H9 (cell line): ENCODE results near the gene ECE2. TPM values are rescaled to one million over a fixed set of nuclear protein-coding genes. Genes with fewer than 3 reads are reported as not detected.

Experiments
- DNase-seq: peaks from one replicate; pipeline ENCODE4 v3.0.0-alpha.2; 2017
- H2AFZ ChIP-seq: one replicate; pipeline ENCODE4 v1.6.1; 2013; ENCODE audit warnings: mild to moderate bottlenecking, low read length, control low read depth, moderate library complexity
- H2AK5ac ChIP-seq: 2 replicates; pipeline ENCODE4 v1.6.1; 2013; ENCODE audit warnings: low read length, control low read depth, mixed read lengths; ENCODE audit not compliant: insufficient read length
- H2BK120ac ChIP-seq: one replicate; pipeline ENCODE4 v1.6.1; 2013; ENCODE audit warnings: low read depth, mild to moderate bottlenecking, low read length, control low read depth, inconsistent platforms; ENCODE audit not compliant: poor library complexity, severe bottlenecking
- H2BK12ac ChIP-seq: 2 replicates; pipeline ENCODE4 v1.6.1; 2013; ENCODE audit warnings: low read length, control low read depth, mixed read lengths, low read depth; ENCODE audit not compliant: insufficient read length
- H2BK15ac ChIP-seq: 2 replicates; pipeline ENCODE4 v1.6.1; 2013; ENCODE audit warnings: low read depth, low read length, control low read depth
- H2BK20ac ChIP-seq: one replicate; pipeline ENCODE4 v1.6.1; 2013; ENCODE audit warnings: low read depth, mild to moderate bottlenecking, low read length, control low read depth, inconsistent platforms; ENCODE audit not compliant: poor library complexity, severe bottlenecking
- H2BK5ac ChIP-seq: 2 replicates; pipeline ENCODE4 v1.6.1; 2013; ENCODE audit warnings: low read length, control low read depth, mixed read lengths; ENCODE audit not compliant: insufficient read length
- H3K14ac ChIP-seq: 2 replicates; pipeline ENCODE4 v1.6.1; 2013; ENCODE audit warnings: low read length, control low read depth; ENCODE audit not compliant: insufficient read depth
- H3K18ac ChIP-seq: 2 replicates; pipeline ENCODE4 v1.6.1; 2013; ENCODE audit warnings: low read depth, mild to moderate bottlenecking, mixed read lengths, low read length, control low read depth; ENCODE audit not compliant: insufficient read length
- H3K23ac ChIP-seq: 2 replicates; pipeline ENCODE4 v1.6.1; 2013; ENCODE audit warnings: low read length, control low read depth, mixed read lengths, low read depth; ENCODE audit not compliant: insufficient read length
- H3K23me2 ChIP-seq: 2 replicates; pipeline ENCODE4 v1.6.1; 2013; ENCODE audit warnings: low read depth, mild to moderate bottlenecking, mixed read lengths, low read length, control low read depth; ENCODE audit not compliant: insufficient read length, poor library complexity, severe bottlenecking
- H3K27ac ChIP-seq: 2 replicates; pipeline ENCODE4 v1.5.1; 2013; ENCODE audit warnings: low read length, control low read depth, mixed read lengths, low read depth; ENCODE audit not compliant: insufficient read length
- H3K27me3 ChIP-seq: 2 replicates; pipeline ENCODE4 v1.6.1; 2013; ENCODE audit warnings: low read length, control low read depth, inconsistent platforms; ENCODE audit not compliant: insufficient read depth
- H3K4ac ChIP-seq: 2 replicates; pipeline ENCODE4 v1.6.1; 2013; ENCODE audit warnings: low read depth, mild to moderate bottlenecking, control low read depth, inconsistent platforms, low read length, moderate library complexity
- H3K4me1 ChIP-seq: 2 replicates; pipeline ENCODE4 v1.6.1; 2013; ENCODE audit warnings: low read length, control low read depth, inconsistent platforms; ENCODE audit not compliant: insufficient read depth
- H3K4me2 ChIP-seq: 2 replicates; pipeline ENCODE4 v1.6.1; 2013; ENCODE audit warnings: low read length, control low read depth, mixed read lengths; ENCODE audit not compliant: insufficient read length, insufficient read depth
- H3K56ac ChIP-seq: 2 replicates; pipeline ENCODE4 v1.6.1; 2013; ENCODE audit warnings: low read depth, mild to moderate bottlenecking, mixed read lengths, low read length, control low read depth; ENCODE audit not compliant: insufficient read length
- H3K79me1 ChIP-seq: 2 replicates; pipeline ENCODE4 v1.6.1; 2013; ENCODE audit warnings: low read depth, mild to moderate bottlenecking, moderate library complexity, low read length, control low read depth, inconsistent platforms; ENCODE audit not compliant: insufficient read depth, poor library complexity, severe bottlenecking
- H3K79me2 ChIP-seq: 2 replicates; pipeline ENCODE4 v1.6.1; 2013; ENCODE audit warnings: low read length, control low read depth, inconsistent platforms; ENCODE audit not compliant: insufficient read depth
- H3K9ac ChIP-seq: 2 replicates; pipeline ENCODE4 v1.6.1; 2013; ENCODE audit warnings: low read length, control low read depth, mixed read lengths; ENCODE audit not compliant: insufficient read length; ENCODE audit errors: extremely low read depth
- H3K9me3 ChIP-seq: one replicate; pipeline ENCODE4 v1.6.1; 2013; ENCODE audit warnings: low read depth, low read length, inconsistent platforms; ENCODE audit not compliant: control insufficient read depth
- H3T11ph ChIP-seq: one replicate; pipeline ENCODE4 v1.6.1; 2013; ENCODE audit warnings: mild to moderate bottlenecking, low read length, control low read depth, inconsistent platforms
- H4K20me1 ChIP-seq: one replicate; pipeline ENCODE4 v1.6.1; 2013; ENCODE audit not compliant: control insufficient read depth, insufficient read length, insufficient read depth
- H4K5ac ChIP-seq: 2 replicates; pipeline ENCODE4 v1.6.1; 2013; ENCODE audit warnings: low read depth, mild to moderate bottlenecking, mixed read lengths, low read length, control low read depth; ENCODE audit not compliant: insufficient read length
- H4K8ac ChIP-seq: replicated peaks from 2 replicates; pipeline ENCODE4 v1.6.1; 2013; ENCODE audit warnings: low read length, control low read depth, mixed read lengths, low read depth; ENCODE audit not compliant: insufficient read length
- H4K91ac ChIP-seq: 2 replicates; pipeline ENCODE4 v1.6.1; 2013; ENCODE audit warnings: low read depth, mild to moderate bottlenecking, moderate library complexity, mixed read lengths, low read length, control low read depth; ENCODE audit not compliant: insufficient read length
- H3K27ac Mint-ChIP-seq, 3 experiments: 2 replicates in 2 of 3; 3 replicates in 1 of 3; pipeline ENCODE4 v1.8.0; 2020 to 2021; ENCODE audit warnings: mixed read lengths in 3 of 3, mild to moderate bottlenecking in 1 of 3, moderate library complexity in 1 of 3
- H3K27me3 Mint-ChIP-seq: 2 replicates; pipeline ENCODE4 v1.8.0; 2021; ENCODE audit warnings: low read depth, mild to moderate bottlenecking, moderate library complexity, mixed read lengths
- H3K36me3 Mint-ChIP-seq, 3 experiments: 2 replicates in 2 of 3; 3 replicates in 1 of 3; pipeline ENCODE4 v1.8.0; 2020 to 2021; ENCODE audit warnings: low read depth in 3 of 3, mixed read lengths in 3 of 3; ENCODE audit not compliant: insufficient read depth in 1 of 3
- H3K4me1 Mint-ChIP-seq, 2 experiments: 2 replicates each; pipeline ENCODE4 v1.8.0; 2020; ENCODE audit warnings: mixed read lengths in 2 of 2
- H3K4me3 Mint-ChIP-seq, 2 experiments: 2 replicates in 1 of 2; 3 replicates in 1 of 2; pipeline ENCODE4 v1.8.0; 2020 to 2021; ENCODE audit warnings: mild to moderate bottlenecking in 2 of 2, mixed read lengths in 2 of 2, moderate library complexity in 1 of 2
- H3K9me3 Mint-ChIP-seq, 2 experiments: 2 replicates in 1 of 2; 3 replicates in 1 of 2; pipeline ENCODE4 v1.8.0; 2020; ENCODE audit warnings: mild to moderate bottlenecking in 2 of 2, mixed read lengths in 2 of 2, moderate library complexity in 1 of 2
- WGBS: extraction: QIAGEN DNeasy Blood & Tissue Kit; methylation state at CpG from one replicate; pipeline ENCODE4 v1.1.7; 2013; ENCODE audit warnings: missing lambda C conversion rate, low lambda C conversion rate, mixed read lengths; ENCODE audit not compliant: insufficient read length; ENCODE audit errors: extremely low coverage; 5-methylcytosine and 5-hydroxymethylcytosine counted together
- total RNA-seq: library from RNA; stranded (reverse); gene quantifications from 2 replicates; pipeline ENCODE4 v1.2.1, GENCODE V29; 2021
- TF ChIP-seq, protein P1 (sequence below): fragments of 200-600 bp; sonication (generic); conservative IDR thresholded peaks from 3 replicates; pipeline ENCODE4 v1.8.0; 2021; ENCODE audit warnings: antibody characterized with exemption, mild to moderate bottlenecking

The ECE2 gene
- total RNA-seq, 1 experiment from 2014 or later, result not detected

DNA sequence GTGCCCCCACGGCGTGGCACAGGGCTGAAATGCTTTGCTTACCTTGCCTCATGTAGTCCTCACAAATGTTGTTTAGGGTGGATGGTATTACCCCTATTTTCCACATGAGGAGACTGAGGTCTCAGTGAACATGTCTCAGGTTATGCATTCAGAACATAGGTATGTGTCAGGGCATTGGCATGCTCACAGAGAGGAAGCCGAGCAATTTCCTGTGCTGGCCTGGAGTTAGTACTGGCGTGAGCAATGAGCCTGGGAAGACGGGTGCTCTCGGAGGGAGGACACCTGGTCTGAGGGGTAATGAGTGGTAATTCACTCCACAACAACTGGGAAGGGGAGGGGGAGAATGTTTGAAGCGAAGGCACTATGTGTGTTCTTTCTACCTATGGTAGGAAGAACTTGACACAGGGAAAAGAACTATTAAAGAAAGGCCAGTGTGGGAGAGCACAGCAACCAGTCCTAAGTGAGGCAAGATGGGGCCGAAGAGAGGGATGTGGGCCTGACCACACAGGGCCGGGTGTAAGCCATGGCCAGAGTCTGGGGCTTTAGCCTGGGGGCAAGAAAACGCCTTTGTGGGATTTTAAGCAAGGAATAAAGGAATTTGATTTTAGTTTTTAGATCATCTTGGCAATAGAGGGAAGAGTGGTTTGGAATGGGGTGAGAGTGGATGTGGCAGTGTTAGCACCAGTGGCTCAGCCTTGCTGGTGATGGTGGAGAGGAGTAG lies 56.7 kb downstream of the ECE2 start:
- Histone ChIP-seq H2AK5ac (no peak overlapping the region), H4K20me1 (no peaks in the 10 kb centered on the region), H3K79me2 (no peaks in the 10 kb centered on the region), H3K9ac (no peak overlapping the region), H3K23me2 (peaks cover 7% of the 10 kb centered on the region), H2BK120ac (no peak overlapping the region), H3K14ac (no peak overlapping the region), H4K8ac (no peak overlapping the region), H2BK20ac (no peak overlapping the region), H3K79me1 (no peaks in the 10 kb centered on the region), H2BK15ac (no peak overlapping the region), H4K91ac (no peak overlapping the region), H2BK5ac (no peak overlapping the region), H3K18ac (no peak overlapping the region), H3K27ac (no peak overlapping the region), H3K27me3 (no peaks in the 10 kb centered on the region), H3K56ac (no peak overlapping the region), H3K23ac (no peak overlapping the region), H4K5ac (no peak overlapping the region), H3K4me2 (no peak overlapping the region), H2BK12ac (no peak overlapping the region), H3T11ph (no peak overlapping the region), H3K9me3 (no peaks in the 10 kb centered on the region), H3K4me1 (no peaks in the 10 kb centered on the region), H2AFZ (no peak overlapping the region), H3K4ac (no peak overlapping the region)
- H3K27me3 Mint-ChIP-seq, result no peaks in the 10 kb centered on the region; the same call in none of the 2 replicates
- H3K36me3 Mint-ChIP-seq, result peaks cover 58 to 76% (median 67%) of the 10 kb centered on the region in 3 experiments; a peak in 6 of 7 replicates
- no peak for DNase-seq
- peak overlapping the region in 1 of 2 experiments; percentile 12; a peak in 2 of 5 replicates for H3K4me3 Mint-ChIP-seq
- H3K4me1 Mint-ChIP-seq, result peaks cover 18 to 24% of the 10 kb centered on the region in 2 experiments
- no CpG with 5 or more reads among the region's 10 CpGs for WGBS
- peak overlapping the region in 2 of 3 experiments; percentile 45 to 73; a peak in 5 of 7 replicates for H3K27ac Mint-ChIP-seq
- TF ChIP-seq, protein P1, sequence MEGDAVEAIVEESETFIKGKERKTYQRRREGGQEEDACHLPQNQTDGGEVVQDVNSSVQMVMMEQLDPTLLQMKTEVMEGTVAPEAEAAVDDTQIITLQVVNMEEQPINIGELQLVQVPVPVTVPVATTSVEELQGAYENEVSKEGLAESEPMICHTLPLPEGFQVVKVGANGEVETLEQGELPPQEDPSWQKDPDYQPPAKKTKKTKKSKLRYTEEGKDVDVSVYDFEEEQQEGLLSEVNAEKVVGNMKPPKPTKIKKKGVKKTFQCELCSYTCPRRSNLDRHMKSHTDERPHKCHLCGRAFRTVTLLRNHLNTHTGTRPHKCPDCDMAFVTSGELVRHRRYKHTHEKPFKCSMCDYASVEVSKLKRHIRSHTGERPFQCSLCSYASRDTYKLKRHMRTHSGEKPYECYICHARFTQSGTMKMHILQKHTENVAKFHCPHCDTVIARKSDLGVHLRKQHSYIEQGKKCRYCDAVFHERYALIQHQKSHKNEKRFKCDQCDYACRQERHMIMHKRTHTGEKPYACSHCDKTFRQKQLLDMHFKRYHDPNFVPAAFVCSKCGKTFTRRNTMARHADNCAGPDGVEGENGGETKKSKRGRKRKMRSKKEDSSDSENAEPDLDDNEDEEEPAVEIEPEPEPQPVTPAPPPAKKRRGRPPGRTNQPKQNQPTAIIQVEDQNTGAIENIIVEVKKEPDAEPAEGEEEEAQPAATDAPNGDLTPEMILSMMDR, result no peak
- no peaks in the 10 kb centered on the region for H3K9me3 Mint-ChIP-seq
